Stomach (tissue), 4 donors: Measurements from ENCODE around the gene MUC5AC.
"Not testable (repeated sequence)": the region's sequence is repeated elsewhere in the genome, so short reads cannot be mapped to it uniquely, and the experiment has no call there.

Source experiments
- POLR2A ChIP-seq, 4 donors: fragments of 450-650 bp; IDR thresholded peaks; one replicate each; pipeline ENCODE4 v1.6.1; 2016; ENCODE audit warnings: antibody characterized with exemption in 4 of 4, control low read depth in 2 of 4, mild to moderate bottlenecking in 1 of 4, moderate library complexity in 1 of 4
- POLR2AphosphoS5 ChIP-seq, 3 donors: sonication (generic); formaldehyde crosslinking; IDR thresholded peaks; one replicate each; pipeline ENCODE4 v1.6.1; 2016; ENCODE audit warnings: antibody characterized with exemption in 3 of 3
- TF ChIP-seq, protein P1 (sequence below), 7 experiments: fragments of 450-650 bp in 4 of 7; fragments of 200-600 bp in 3 of 7; sonication (generic) in 3 of 7; IDR thresholded peaks; one replicate each; pipeline ENCODE4 v1.5.1; 2016 to 2019; ENCODE audit warnings: antibody characterized with exemption in 7 of 7, control low read depth in 2 of 7, mild to moderate bottlenecking in 1 of 7

GRCh38 chr11:1243521-1243920, 85.8 kb downstream of the MUC5AC start:
- TF ChIP-seq POLR2A, POLR2AphosphoS5 (IDR thresholded peaks at IDR 0.05): not testable (repeated sequence)
- TF ChIP-seq, protein P1, sequence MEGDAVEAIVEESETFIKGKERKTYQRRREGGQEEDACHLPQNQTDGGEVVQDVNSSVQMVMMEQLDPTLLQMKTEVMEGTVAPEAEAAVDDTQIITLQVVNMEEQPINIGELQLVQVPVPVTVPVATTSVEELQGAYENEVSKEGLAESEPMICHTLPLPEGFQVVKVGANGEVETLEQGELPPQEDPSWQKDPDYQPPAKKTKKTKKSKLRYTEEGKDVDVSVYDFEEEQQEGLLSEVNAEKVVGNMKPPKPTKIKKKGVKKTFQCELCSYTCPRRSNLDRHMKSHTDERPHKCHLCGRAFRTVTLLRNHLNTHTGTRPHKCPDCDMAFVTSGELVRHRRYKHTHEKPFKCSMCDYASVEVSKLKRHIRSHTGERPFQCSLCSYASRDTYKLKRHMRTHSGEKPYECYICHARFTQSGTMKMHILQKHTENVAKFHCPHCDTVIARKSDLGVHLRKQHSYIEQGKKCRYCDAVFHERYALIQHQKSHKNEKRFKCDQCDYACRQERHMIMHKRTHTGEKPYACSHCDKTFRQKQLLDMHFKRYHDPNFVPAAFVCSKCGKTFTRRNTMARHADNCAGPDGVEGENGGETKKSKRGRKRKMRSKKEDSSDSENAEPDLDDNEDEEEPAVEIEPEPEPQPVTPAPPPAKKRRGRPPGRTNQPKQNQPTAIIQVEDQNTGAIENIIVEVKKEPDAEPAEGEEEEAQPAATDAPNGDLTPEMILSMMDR (IDR thresholded peaks at IDR 0.05), result not testable (repeated sequence)
